ENCODE measurements around the gene LHFPL2.
A peak's percentile ranks its signal among the peaks of the same experiment; 100 is the strongest.

The LHFPL2 gene

GRCh38 chr5:78597974-78598371, 50.6 kb downstream of the LHFPL2 start:
- no peak for TF ChIP-seq CTCF (IDR thresholded peaks at IDR 0.05; ENCODE audit: low read depth, low read length)
- DNase-seq (ENCODE audit: extremely low read depth, low read depth), result no peak

- no peak for DNase-seq (ENCODE audit: extremely low read depth, low read depth)
Measured at GRCh38 chr5:78597068-78597973, 51.3 kb downstream of the LHFPL2 start.

GRCh38 chr5:78595458-78595921, 53.1 kb downstream of the LHFPL2 start:
- no peak for DNase-seq (ENCODE audit: extremely low read depth, low read depth)
- no peak for TF ChIP-seq CTCF (IDR thresholded peaks at IDR 0.05; ENCODE audit: low read depth, low read length)

More at GRCh38 chr5:78597068-78597973, 51.3 kb downstream of the LHFPL2 start:
- no peak for TF ChIP-seq CTCF (IDR thresholded peaks at IDR 0.05; ENCODE audit: low read depth, low read length)

- DNase-seq (ENCODE audit: extremely low read depth, low read depth), result peak; percentile 91
- no peak; the same call in none of the 2 replicates for TF ChIP-seq CTCF (IDR thresholded peaks at IDR 0.05; ENCODE audit: low read depth, low read length)
Measured at GRCh38 chr5:78594610-78595457, 53.7 kb downstream of the LHFPL2 start.

- no peak for DNase-seq (ENCODE audit: extremely low read depth, low read depth)
- no peak for TF ChIP-seq CTCF (IDR thresholded peaks at IDR 0.05; ENCODE audit: low read depth, low read length)
Measured at GRCh38 chr5:78594021-78594420, 54.6 kb downstream of the LHFPL2 start.

- no peak for TF ChIP-seq CTCF (IDR thresholded peaks at IDR 0.05; ENCODE audit: low read depth, low read length)
- DNase-seq (ENCODE audit: extremely low read depth, low read depth), result no peak
Measured at GRCh38 chr5:78593465-78593864, 55.1 kb downstream of the LHFPL2 start.
